Measurements from ENCODE around the gene PPM1D. TPM values are rescaled to one million over a fixed set of nuclear protein-coding genes. Genes with fewer than 3 reads are reported as not detected.

The PPM1D gene
- total and polyA plus RNA-seq, 2 of the 13 experiments (the other 11 are each of a cell fraction or from before 2014, with no cell fraction given): 8.0 to 26.2 TPM

DNA sequence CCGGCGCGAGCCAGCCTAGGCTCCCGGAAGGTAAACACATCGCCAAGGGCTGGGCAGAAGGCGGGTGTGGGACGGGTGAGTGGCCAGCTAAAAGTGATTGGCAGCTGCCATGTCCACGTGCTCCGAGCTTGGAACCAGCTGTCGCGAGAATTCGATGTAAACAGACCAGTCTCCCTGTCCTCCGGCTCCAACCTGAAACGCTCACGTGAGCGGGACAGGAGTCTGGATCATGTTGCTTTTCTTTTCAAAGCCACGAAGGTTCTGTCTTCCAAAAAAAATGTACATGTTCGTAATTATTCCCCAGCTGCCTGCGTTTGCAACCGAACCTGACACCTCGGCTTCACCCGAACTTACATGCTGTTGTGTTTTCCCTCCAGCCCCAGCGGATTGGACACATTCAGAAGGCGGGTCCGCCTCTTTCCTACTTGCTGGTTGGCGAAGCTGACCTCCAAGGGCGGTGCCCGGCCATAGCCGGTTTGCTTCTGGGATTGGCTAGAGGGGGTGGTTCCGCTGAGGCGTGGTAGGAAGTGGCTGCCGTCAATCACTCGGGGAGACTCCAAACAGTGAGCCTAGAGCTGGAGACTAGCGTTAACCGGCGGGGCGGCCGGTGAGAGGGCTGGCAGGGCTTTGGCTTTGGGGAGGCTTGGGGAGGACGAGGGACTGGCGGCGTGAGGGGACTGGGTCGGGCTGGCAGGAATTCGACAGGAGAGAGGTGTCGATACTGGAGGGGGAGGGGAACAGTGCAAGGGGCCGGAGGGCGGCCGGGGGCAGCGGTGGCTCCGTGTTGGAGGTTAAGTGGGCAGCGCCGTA, 77.5 kb downstream of the PPM1D start, which contains the start of gene BCAS3 (continued):
- TF ChIP-seq, protein P1, sequence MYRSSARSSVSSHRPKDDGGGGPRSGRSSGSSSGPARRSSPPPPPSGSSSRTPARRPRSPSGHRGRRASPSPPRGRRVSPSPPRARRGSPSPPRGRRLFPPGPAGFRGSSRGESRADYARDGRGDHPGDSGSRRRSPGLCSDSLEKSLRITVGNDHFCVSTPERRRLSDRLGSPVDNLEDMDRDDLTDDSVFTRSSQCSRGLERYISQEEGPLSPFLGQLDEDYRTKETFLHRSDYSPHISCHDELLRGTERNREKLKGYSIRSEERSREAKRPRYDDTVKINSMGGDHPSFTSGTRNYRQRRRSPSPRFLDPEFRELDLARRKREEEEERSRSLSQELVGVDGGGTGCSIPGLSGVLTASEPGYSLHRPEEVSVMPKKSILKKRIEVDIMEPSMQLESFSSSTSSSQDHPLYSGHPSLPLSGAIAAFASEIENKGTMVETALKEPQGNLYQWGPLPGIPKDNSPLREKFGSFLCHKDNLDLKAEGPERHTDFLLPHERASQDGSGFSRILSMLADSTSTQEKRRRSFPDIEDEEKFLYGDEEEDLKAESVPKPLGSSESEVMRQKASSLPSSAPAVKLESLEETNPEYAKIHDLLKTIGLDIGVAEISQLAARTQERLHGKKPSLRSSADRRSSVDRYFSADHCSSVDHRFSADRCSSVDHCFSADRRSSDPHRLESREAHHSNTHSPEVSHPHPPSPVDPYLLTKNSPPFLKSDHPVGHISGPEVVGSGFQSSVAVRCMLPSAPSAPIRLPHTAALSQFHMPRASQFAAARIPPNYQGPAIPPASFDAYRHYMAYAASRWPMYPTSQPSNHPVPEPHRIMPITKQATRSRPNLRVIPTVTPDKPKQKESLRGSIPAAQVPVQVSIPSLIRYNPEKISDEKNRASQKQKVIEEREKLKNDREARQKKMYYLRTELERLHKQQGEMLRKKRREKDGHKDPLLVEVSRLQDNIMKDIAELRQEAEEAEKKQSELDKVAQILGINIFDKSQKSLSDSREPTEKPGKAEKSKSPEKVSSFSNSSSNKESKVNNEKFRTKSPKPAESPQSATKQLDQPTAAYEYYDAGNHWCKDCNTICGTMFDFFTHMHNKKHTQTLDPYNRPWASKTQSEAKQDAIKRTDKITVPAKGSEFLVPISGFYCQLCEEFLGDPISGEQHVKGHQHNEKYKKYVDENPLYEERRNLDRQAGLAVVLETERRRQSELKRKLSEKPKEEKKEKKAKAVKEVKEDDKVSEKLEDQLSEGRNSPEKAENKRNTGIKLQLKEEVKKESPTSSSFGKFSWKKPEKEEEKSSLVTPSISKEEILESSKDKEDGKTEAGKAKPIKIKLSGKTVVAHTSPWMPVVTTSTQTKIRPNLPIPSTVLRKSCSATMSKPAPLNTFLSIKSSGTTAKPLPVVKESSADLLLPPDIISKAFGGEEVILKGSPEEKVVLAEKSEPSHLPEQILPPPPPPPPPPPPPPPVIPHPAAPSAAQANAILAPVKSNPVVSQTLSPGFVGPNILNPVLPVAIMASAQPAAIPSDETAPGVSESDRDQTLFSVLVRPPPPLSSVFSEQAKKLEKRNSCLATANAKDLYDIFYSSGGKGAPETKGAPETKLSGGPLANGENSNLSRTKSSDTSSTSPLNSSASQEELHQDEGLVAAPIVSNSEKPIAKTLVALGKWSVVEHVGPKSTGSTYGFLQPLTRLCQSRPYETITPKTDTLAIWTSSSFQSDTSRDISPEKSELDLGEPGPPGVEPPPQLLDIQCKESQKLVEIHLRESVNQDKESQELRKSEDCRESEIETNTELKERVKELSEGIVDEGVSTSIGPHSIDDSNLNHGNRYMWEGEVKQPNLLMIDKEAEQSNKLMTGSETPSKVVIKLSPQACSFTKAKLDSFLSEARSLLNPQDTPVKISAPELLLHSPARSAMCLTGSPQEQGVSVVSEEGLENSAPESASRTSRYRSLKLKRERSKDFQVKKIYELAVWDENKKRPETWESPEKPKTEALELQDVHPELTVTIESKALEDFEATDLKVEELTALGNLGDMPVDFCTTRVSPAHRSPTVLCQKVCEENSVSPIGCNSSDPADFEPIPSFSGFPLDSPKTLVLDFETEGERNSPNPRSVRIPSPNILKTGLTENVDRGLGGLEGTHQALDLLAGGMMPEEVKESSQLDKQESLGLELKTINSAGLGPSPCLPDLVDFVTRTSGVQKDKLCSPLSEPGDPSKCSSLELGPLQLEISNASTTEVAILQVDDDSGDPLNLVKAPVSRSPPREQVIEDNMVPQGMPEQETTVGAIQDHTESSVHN (CRISPR knock-in tag; IDR thresholded peaks at IDR 0.05): peak; percentile 28; the same call in 1 of the 2 replicates
- 0 out of 2 replicates have a peak, but pooled peaks have one; percentile 67 for TF ChIP-seq U2AF2 (IDR thresholded peaks at IDR 0.05; ENCODE audit: low read depth, low read length)
- TF ChIP-seq, protein P2, sequence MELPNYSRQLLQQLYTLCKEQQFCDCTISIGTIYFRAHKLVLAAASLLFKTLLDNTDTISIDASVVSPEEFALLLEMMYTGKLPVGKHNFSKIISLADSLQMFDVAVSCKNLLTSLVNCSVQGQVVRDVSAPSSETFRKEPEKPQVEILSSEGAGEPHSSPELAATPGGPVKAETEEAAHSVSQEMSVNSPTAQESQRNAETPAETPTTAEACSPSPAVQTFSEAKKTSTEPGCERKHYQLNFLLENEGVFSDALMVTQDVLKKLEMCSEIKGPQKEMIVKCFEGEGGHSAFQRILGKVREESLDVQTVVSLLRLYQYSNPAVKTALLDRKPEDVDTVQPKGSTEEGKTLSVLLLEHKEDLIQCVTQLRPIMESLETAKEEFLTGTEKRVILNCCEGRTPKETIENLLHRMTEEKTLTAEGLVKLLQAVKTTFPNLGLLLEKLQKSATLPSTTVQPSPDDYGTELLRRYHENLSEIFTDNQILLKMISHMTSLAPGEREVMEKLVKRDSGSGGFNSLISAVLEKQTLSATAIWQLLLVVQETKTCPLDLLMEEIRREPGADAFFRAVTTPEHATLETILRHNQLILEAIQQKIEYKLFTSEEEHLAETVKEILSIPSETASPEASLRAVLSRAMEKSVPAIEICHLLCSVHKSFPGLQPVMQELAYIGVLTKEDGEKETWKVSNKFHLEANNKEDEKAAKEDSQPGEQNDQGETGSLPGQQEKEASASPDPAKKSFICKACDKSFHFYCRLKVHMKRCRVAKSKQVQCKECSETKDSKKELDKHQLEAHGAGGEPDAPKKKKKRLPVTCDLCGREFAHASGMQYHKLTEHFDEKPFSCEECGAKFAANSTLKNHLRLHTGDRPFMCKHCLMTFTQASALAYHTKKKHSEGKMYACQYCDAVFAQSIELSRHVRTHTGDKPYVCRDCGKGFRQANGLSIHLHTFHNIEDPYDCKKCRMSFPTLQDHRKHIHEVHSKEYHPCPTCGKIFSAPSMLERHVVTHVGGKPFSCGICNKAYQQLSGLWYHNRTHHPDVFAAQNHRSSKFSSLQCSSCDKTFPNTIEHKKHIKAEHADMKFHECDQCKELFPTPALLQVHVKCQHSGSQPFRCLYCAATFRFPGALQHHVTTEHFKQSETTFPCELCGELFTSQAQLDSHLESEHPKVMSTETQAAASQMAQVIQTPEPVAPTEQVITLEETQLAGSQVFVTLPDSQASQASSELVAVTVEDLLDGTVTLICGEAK (IDR thresholded peaks at IDR 0.05): no peak
- TF ChIP-seq, protein P2 (CRISPR knock-in tag; IDR thresholded peaks at IDR 0.05): peak; percentile 28
- peak; percentile 62 for TF ChIP-seq TEAD3 (CRISPR knock-in tag; optimal IDR thresholded peaks at IDR 0.05; ENCODE audit: borderline replicate concordance)
- TF ChIP-seq, protein P3, sequence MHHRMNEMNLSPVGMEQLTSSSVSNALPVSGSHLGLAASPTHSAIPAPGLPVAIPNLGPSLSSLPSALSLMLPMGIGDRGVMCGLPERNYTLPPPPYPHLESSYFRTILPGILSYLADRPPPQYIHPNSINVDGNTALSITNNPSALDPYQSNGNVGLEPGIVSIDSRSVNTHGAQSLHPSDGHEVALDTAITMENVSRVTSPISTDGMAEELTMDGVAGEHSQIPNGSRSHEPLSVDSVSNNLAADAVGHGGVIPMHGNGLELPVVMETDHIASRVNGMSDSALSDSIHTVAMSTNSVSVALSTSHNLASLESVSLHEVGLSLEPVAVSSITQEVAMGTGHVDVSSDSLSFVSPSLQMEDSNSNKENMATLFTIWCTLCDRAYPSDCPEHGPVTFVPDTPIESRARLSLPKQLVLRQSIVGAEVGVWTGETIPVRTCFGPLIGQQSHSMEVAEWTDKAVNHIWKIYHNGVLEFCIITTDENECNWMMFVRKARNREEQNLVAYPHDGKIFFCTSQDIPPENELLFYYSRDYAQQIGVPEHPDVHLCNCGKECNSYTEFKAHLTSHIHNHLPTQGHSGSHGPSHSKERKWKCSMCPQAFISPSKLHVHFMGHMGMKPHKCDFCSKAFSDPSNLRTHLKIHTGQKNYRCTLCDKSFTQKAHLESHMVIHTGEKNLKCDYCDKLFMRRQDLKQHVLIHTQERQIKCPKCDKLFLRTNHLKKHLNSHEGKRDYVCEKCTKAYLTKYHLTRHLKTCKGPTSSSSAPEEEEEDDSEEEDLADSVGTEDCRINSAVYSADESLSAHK (CRISPR knock-in tag; IDR thresholded peaks at IDR 0.05; ENCODE audit: borderline replicate concordance): no peak
- peak; percentile 70; the same call in 1 of the 2 replicates for TF ChIP-seq ZNF782 (CRISPR knock-in tag; IDR thresholded peaks at IDR 0.05; ENCODE audit: borderline replicate concordance)
- peak; percentile 60; the same call in 1 of the 2 replicates for TF ChIP-seq ZNF124 (CRISPR knock-in tag; IDR thresholded peaks at IDR 0.05)

All from HepG2 (cell line).